GM12801 (cell line): ENCODE measurements around the gene HOXC11.

ENCODE experiments used
- CTCF ChIP-seq: IDR thresholded peaks from one replicate; pipeline ENCODE4 v1.5.1; 2011; ENCODE audit warnings: control low read depth; ENCODE audit not compliant: insufficient read length; ENCODE audit errors: extremely low read depth

Gene HOXC11

GRCh38 chr12:53977596-53978445 lies 4.9 kb downstream of the HOXC11 start:
- no peak for TF ChIP-seq CTCF

DNA sequence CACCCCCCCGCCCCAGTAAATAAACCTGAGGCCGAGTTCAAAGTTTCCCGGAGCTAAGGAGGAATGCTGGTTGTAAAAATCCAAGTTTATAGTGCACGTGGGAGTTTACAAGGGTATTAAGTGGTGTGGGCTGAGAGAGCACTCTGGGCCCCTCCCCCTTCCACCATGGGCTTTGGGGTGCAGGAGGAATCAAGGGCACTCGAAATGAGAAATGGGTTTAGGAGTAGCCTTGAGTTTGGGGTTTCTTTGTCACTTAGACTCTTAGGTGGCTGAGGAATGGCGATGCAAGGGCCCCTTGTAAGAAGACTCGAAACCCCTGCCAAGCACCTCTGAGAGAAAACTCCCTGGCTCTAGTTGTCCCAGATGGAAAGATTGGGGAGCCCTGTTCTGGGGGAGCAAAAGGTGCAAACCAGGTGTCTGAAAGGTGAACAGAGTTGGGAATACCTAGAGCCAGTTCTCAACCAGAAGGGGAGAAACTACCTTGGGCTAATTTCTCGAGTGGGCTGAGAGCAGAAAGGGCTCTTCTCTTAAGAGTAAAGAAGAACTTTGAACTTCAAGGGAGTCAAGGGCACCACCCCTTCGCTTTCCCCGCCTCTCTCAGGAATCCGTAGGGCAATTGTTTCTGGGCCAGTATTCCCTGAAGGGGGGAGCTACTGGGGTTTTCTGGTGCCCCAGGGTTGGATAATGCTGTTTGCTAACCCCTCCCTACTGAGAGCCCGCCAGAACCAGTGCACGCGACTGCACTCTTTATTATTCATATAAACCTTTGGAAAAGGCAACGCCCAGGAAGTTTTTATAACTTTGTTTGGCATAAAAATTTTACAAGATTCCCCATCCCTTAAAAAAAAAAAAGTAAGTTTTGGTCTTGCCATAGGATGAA lies 5.8 kb downstream of the HOXC11 start:
- no peak for TF ChIP-seq CTCF

- TF ChIP-seq CTCF: no peak
These were observed 7.3 kb downstream of the HOXC11 start for GRCh38 chr12:53980104-53980801.

- TF ChIP-seq CTCF: no peak
These were observed 8.0 kb downstream of the HOXC11 start for GRCh38 chr12:53980802-53981496.

DNA sequence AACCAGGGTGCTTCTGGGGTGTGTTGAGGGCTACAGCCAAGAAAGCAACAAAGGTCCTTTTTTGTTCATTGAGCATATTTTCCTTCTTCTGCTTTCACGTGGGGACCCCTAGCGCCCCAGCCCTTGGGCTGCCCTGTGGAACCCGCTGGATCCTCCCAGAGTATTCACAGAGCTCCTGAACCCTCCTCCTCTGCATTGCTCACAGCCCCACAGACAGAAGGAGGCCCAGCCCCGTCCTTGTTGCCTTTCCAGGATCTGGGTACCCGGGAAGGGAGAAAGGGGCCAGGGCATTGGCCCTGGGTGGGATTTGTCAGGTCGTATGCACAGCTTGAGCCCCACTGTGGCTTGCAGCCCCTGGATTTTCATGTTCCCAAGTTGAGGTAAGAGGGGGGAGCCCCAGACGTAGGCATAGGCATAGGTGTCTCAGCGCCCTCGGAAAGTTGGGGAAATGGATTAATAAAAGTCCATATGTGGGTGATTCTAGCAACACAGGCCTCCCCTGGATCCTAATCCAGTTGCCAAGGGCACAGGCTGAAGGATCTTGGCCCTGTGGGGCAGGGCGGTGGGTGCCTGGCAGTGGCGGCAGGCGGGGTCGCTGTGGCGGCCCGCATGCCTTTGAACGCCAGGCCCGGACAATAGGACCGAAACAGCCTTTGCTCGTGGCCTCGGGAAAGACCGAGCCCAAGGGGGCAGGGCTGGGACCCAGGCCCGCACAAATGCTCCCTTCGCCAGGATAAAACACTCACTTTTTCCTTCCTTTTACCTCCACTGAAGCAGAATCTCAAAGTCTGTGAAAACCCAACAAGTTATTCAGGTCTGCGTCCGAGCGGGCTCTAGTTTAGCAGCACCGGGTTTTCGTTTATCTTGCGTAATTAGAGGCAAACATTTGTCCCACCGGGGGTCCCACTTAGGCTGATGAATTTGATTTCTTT lies 9.0 kb downstream of the HOXC11 start:
- TF ChIP-seq CTCF: no peak

GRCh38 chr12:53982648-53983567 lies 10.0 kb downstream of the HOXC11 start:
- TF ChIP-seq CTCF: no peak
